Measurements from ENCODE around the gene PTPRH. TPM values are rescaled to one million over a fixed set of nuclear protein-coding genes. Genes with fewer than 3 reads are reported as not detected.

Gene PTPRH
- total RNA-seq, 4 donors from 2014 or later: 31.2 to 176 (median 102) TPM

DNA sequence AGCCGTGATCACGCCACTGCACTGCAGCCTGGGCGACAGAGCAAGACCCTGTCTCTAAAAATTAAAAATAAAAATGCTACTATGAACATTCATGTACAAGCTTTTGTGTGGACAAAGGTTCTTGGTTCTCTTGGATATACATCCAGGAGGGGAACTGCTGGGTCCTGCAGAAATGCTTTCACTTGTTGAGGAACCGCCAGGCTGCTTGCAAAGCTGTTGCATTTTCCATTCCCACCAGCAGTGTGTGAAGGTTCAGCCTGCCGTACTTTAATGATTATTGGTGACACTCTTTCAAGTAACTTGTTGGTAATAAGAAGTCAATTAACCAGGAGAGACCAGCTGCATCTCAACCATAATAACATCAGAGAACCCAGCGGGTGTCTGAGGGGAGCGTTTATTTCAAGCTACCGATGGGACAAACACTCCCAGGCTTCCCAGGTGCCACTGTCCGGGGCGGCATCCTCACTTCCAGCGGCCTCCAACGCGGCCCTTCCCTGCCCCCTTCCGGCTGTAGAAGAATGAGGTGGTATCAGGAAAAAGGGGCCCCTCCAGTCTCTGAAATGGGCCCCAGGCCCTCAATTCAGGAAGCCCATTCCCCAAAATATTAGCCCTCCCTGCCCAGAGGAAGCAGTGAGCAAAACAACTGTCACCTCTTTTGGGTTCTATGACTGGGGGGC is 76.7 kb downstream of the PTPRH start:
- DNase-seq: no peak
- no peaks in the 10 kb centered on the region for H3K4me1 ChIP-seq
- H3K27ac ChIP-seq: no peak overlapping the region
- no peak overlapping the region for H3K4me3 ChIP-seq
- H3K27me3 ChIP-seq: peaks cover 79% of the 10 kb centered on the region
- WGBS, 2 donors (ENCODE audit: low coverage in 1 of 2): 17 to 40% methylated on average over 1 to 12 of the region's 14 CpGs
- TF ChIP-seq CTCF (IDR thresholded peaks at IDR 0.05) (peak in 1 of 5 experiments; percentile 3), POLR2A (IDR thresholded peaks at IDR 0.05) (no peak)
- intact Hi-C loops (cut with DNase I; ENCODE audit: low total_unique reads): no loop called here
- H3K36me3 ChIP-seq: no peaks in the 10 kb centered on the region
- in situ Hi-C loops (cut with MboI; ENCODE audit: low pct_ligation_motif_present in 1 of 4, low pct_unique_long_range_greater_than_20kb in 1 of 4, low sequenced_read_pairs in 3 of 4): loop anchor here in 2 of 4 donors (10.0 kb wide), 2 partner anchors 282 to 362 kb away; no protein-coding TSS in a partner anchor
- no peaks in the 10 kb centered on the region for H3K9me3 ChIP-seq

DNA sequence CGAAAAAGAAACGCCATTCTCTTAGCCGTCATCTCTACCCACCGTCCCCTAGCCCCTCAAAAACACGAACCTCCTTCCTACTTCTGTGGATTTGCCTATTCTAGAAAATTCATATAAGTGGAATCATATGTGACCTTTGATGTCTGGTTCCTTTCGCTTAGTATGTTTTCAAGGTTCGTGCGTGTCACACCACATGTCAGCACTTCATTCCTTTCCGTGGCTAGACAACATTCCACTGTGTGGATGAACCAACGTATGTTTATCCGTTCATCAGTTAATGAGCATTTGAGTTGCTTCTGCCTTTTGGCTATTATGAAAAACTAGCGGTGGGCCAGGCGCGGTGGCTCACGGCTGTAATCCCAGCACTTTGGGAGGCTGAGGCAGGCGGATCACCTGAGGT is 77.9 kb downstream of the PTPRH start:
- Histone ChIP-seq H3K27ac (no peak overlapping the region), H3K9me3 (no peaks in the 10 kb centered on the region), H3K27me3 (peaks cover 70% of the 10 kb centered on the region), H3K36me3 (no peaks in the 10 kb centered on the region), H3K4me1 (no peaks in the 10 kb centered on the region), H3K4me3 (no peak overlapping the region)
- in situ Hi-C loops (cut with MboI; ENCODE audit: low pct_ligation_motif_present in 1 of 4, low pct_unique_long_range_greater_than_20kb in 1 of 4, low sequenced_read_pairs in 3 of 4) (loop anchor here in 2 of 4 donors (10.0 kb wide), 2 partner anchors 283 to 363 kb away; no protein-coding TSS in a partner anchor), intact Hi-C loops (cut with DNase I; ENCODE audit: low total_unique reads) (no loop called here)
- 83 to 88% methylated on average over 8 to 16 of the region's 16 CpGs for WGBS, 2 donors (ENCODE audit: low coverage in 1 of 2)
- DNase-seq: no peak
- no peak for TF ChIP-seq POLR2AphosphoS5 (IDR thresholded peaks at IDR 0.05)
- TF ChIP-seq EP300 (IDR thresholded peaks at IDR 0.05; ENCODE audit: low read depth): no peak
- no peak for TF ChIP-seq CTCF (IDR thresholded peaks at IDR 0.05)
- no peak for TF ChIP-seq POLR2A (IDR thresholded peaks at IDR 0.05)

Small RNAs within 50 kb of the gene (small RNA-seq; reads per million reads assigned to genes)
- gene MIR6802 (0 to 0.24 (median 0.09) reads per million in 4 donors), gene MIR6803 (0 to 0.55 (median 0.26) reads per million in 4 donors), gene MIR6804 (0 reads per million in 4 donors), gene RF01210 (0 reads per million in 4 donors)

Other genes with a start within 250 kb of the PTPRH start
- gene NLRP2, start 243.1 kb downstream of the PTPRH start, total RNA-seq: 10 to 100 TPM in 3 of 4 donors, 1 to 10 TPM in 1; 3.2 to 39.6 (median 16.7) TPM
- gene GP6, start 171.2 kb downstream of the PTPRH start, total RNA-seq: under 1 TPM in 2 of 4 donors, not detected in 2; 0.68 to 1.00 TPM
- gene RDH13, start 146.4 kb downstream of the PTPRH start, total RNA-seq: 100 to 1,000 TPM in 1 of 4 donors, 10 to 100 TPM in 3; 28.4 to 125 (median 61.7) TPM
- 100 to 1,000 TPM in 1 of 4 donors, 10 to 100 TPM in 3; 28.7 to 115 (median 49.1) TPM for gene EPS8L1, start 133.6 kb downstream of the PTPRH start, total RNA-seq
- gene PPP1R12C, start 91.9 kb downstream of the PTPRH start, total RNA-seq: 100 to 1,000 TPM; 101 to 350 (median 154) TPM
- 1 to 10 TPM in 2 of 4 donors, not detected in 2; 1.6 to 4.1 TPM for gene TNNT1, start 60.3 kb downstream of the PTPRH start, total RNA-seq
- not detected for gene TNNI3, start 51.8 kb downstream of the PTPRH start, total RNA-seq
- under 1 TPM in 2 of 4 donors, not detected in 2; 0.40 to 0.41 TPM for gene DNAAF3, start 42.9 kb downstream of the PTPRH start, total RNA-seq
- gene SYT5, start 29.2 kb downstream of the PTPRH start, total RNA-seq: 1 to 10 TPM in 1 of 4 donors, under 1 TPM in 2, not detected in 1; 0.48 to 9.6 (median 0.96) TPM
- 10 to 100 TPM in 1 of 4 donors, 1 to 10 TPM in 3; 2.0 to 40.8 (median 4.4) TPM for gene TMEM86B, start 19.3 kb upstream of the PTPRH start, total RNA-seq
- 10 to 100 TPM; 51.3 to 91.5 (median 60.7) TPM for gene PPP6R1, start 49.5 kb upstream of the PTPRH start, total RNA-seq
- 10 to 100 TPM in 3 of 4 donors, 1 to 10 TPM in 1; 4.5 to 98.7 (median 27.0) TPM for gene HSPBP1, start 70.6 kb upstream of the PTPRH start, total RNA-seq
- 10 to 100 TPM in 1 of 4 donors, 1 to 10 TPM in 3; 1.4 to 17.6 (median 4.7) TPM for gene BRSK1, start 74.5 kb upstream of the PTPRH start, total RNA-seq
- gene TMEM150B, start 115.8 kb upstream of the PTPRH start, total RNA-seq: 100 to 1,000 TPM in 1 of 4 donors, 10 to 100 TPM in 3; 26.5 to 135 (median 57.4) TPM
- gene KMT5C, start 130.4 kb upstream of the PTPRH start, total RNA-seq: 10 to 100 TPM; 27.8 to 80.8 (median 31.3) TPM
- 10 to 100 TPM in 3 of 4 donors, 1 to 10 TPM in 1; 4.0 to 58.7 (median 21.0) TPM for gene COX6B2, start 145.2 kb upstream of the PTPRH start, total RNA-seq
- gene GARIN5B, start 153.8 kb upstream of the PTPRH start, total RNA-seq: not detected
- under 1 TPM in 1 of 4 donors, not detected in 3; 0.48 TPM for gene IL11, start 161.0 kb upstream of the PTPRH start, total RNA-seq
- gene TMEM190, start 167.3 kb upstream of the PTPRH start, total RNA-seq: not detected
- 100 to 1,000 TPM in 1 of 4 donors, 10 to 100 TPM in 3; 12.0 to 199 (median 42.5) TPM for gene TMEM238, start 174.8 kb upstream of the PTPRH start, total RNA-seq
- gene RPL28, start 176.4 kb upstream of the PTPRH start, total RNA-seq: 100 to 1,000 TPM; 448 to 648 (median 605) TPM
- gene UBE2S, start 198.3 kb upstream of the PTPRH start, total RNA-seq: 10 to 100 TPM; 12.4 to 40.8 (median 18.1) TPM
- under 1 TPM in 1 of 4 donors, not detected in 3; 0.75 TPM for gene SHISA7, start 233.8 kb upstream of the PTPRH start, total RNA-seq

All from transverse colon (tissue), 4 donors.